Calu3 (cell line): Measurements from ENCODE around the gene CSNK1G3. TPM values are rescaled to one million over a fixed set of nuclear protein-coding genes. Genes with fewer than 3 reads are reported as not detected.

Experiments used
- BruUV-seq: library from RNA; stranded (reverse); fragments of 400-500 nt; replicated peaks from 2 replicates; lab custom pipeline; 2021; lab: Mats Ljungman, UMichigan
- CTCF ChIA-PET: fragments of 300-600 bp; sonication (Branson Sonifier 250); formaldehyde crosslinking; loops from one replicate; lab custom pipeline; 2022; ENCODE audit warnings: antibody characterized with exemption; lab: Charles Lee
- DNase-seq: peaks from one replicate; pipeline ENCODE4 v3.0.0; 2022
- H3K27ac Mint-ChIP-seq: one replicate; pipeline ENCODE4 v1.8.0; 2022; ENCODE audit warnings: mixed read lengths; ENCODE audit not compliant: unreplicated experiment
- H3K27me3 Mint-ChIP-seq: one replicate; pipeline ENCODE4 v1.8.0; 2022; ENCODE audit warnings: mixed read lengths; ENCODE audit not compliant: unreplicated experiment
- H3K36me3 Mint-ChIP-seq: one replicate; pipeline ENCODE4 v1.8.0; 2022; ENCODE audit warnings: mild to moderate bottlenecking, moderate library complexity, mixed read lengths; ENCODE audit not compliant: insufficient read depth, unreplicated experiment
- H3K4me1 Mint-ChIP-seq: one replicate; pipeline ENCODE4 v1.8.0; 2022; ENCODE audit warnings: mild to moderate bottlenecking, low read depth, mixed read lengths; ENCODE audit not compliant: unreplicated experiment
- H3K4me3 Mint-ChIP-seq: one replicate; pipeline ENCODE4 v1.8.0; 2022; ENCODE audit warnings: mild to moderate bottlenecking, low read depth, moderate library complexity, mixed read lengths; ENCODE audit not compliant: unreplicated experiment
- H3K9me3 Mint-ChIP-seq: one replicate; pipeline ENCODE4 v1.8.0; 2022; ENCODE audit warnings: low read depth, mixed read lengths; ENCODE audit not compliant: unreplicated experiment
- intact Hi-C: fragments of 100-400 bp; cut with micrococcal nuclease; formaldehyde crosslinking; loops from one replicate; pipeline ENCODE4 v1.10.0; 2022; ENCODE audit not compliant: unreplicated experiment
- total RNA-seq: library from RNA; stranded (reverse); gene quantifications from 2 replicates; pipeline ENCODE4 v1.2.3, GENCODE V29; 2022
- TF ChIP-seq, protein P1 (sequence below): fragments of 200-600 bp; IDR thresholded peaks from one replicate; pipeline ENCODE4 v1.8.0; 2022; ENCODE audit warnings: antibody characterized with exemption; ENCODE audit not compliant: unreplicated experiment

Gene CSNK1G3
- total RNA-seq, 1 experiment from 2014 or later, result 57.5 TPM

DNA sequence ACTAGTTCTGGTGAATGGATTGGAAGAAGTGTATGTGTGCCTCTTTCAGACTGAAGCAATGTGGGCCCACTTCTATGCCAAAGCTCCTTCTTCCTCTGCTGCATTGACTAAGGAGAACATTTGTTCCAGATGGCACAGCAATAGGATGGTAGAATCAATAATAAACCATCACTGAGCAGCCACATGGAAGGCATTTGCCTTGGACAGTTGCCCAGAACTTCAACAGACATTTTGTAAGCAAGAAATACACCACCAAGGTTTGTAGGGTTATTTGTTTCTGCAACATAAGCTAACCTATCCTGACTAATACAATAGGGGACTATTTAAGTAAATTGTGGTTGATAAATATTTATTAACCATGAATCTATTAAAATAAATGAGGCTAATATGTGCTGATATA is 37.7 kb upstream of the CSNK1G3 start:
- intact Hi-C loops, result no loop called here
- CTCF ChIA-PET, result no interaction called here
- no peaks in the 10 kb centered on the region for H3K36me3 Mint-ChIP-seq
- no TSS peak for BruUV-seq
- no peak overlapping the region for H3K4me3 Mint-ChIP-seq
- TF ChIP-seq, protein P1, sequence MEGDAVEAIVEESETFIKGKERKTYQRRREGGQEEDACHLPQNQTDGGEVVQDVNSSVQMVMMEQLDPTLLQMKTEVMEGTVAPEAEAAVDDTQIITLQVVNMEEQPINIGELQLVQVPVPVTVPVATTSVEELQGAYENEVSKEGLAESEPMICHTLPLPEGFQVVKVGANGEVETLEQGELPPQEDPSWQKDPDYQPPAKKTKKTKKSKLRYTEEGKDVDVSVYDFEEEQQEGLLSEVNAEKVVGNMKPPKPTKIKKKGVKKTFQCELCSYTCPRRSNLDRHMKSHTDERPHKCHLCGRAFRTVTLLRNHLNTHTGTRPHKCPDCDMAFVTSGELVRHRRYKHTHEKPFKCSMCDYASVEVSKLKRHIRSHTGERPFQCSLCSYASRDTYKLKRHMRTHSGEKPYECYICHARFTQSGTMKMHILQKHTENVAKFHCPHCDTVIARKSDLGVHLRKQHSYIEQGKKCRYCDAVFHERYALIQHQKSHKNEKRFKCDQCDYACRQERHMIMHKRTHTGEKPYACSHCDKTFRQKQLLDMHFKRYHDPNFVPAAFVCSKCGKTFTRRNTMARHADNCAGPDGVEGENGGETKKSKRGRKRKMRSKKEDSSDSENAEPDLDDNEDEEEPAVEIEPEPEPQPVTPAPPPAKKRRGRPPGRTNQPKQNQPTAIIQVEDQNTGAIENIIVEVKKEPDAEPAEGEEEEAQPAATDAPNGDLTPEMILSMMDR, result no peak
- no peaks in the 10 kb centered on the region for H3K4me1 Mint-ChIP-seq
- DNase-seq, result no peak
- H3K27me3 Mint-ChIP-seq, result no peaks in the 10 kb centered on the region
- H3K9me3 Mint-ChIP-seq, result no peaks in the 10 kb centered on the region
- no peak overlapping the region for H3K27ac Mint-ChIP-seq

DNA sequence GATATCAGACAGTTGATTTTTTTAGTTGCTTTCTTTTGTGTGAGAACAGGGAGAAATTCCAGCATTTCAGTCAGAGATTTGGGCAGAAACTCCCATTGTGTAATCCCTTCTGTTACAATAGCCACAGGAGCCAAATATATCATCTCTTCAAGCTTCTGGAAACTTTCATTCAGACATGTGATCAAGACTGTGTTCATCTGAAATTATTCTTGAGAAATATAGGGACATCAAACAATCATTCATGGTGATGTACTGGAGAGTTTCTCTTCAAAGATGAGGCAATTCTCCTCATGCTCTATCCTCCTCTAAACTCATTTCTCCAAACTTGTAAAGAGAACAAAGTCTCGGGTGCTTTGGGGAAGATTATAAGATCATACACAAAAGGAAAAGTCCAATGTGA is 35.2 kb upstream of the CSNK1G3 start:
- H3K27me3 Mint-ChIP-seq, result no peaks in the 10 kb centered on the region
- CTCF ChIA-PET, result no interaction called here
- BruUV-seq, result no TSS peak
- intact Hi-C loops, result no loop called here
- no peaks in the 10 kb centered on the region for H3K9me3 Mint-ChIP-seq
- TF ChIP-seq, protein P1, result no peak
- DNase-seq, result no peak
- no peak overlapping the region for H3K4me3 Mint-ChIP-seq
- H3K36me3 Mint-ChIP-seq, result no peaks in the 10 kb centered on the region
- H3K4me1 Mint-ChIP-seq, result no peaks in the 10 kb centered on the region
- H3K27ac Mint-ChIP-seq, result no peak overlapping the region

DNA sequence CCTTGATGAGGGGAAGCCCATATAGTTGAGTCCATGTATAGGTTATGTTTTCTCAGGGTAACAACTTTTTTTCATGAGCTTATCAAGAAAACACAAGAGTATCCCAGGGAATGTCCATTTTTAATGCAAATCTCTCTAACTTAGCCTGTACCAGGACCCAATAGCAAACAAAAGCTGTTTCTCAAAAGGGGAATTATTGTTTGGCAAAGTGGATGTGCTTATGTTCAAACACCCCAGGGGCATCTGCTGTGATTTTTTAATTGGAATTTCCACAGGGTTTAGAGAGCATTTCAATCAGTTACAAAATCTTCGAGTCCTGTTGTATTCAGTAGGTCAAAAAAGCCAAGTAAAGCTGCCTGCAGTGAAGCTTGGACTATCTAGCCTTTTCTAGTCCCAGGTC is 33.4 kb upstream of the CSNK1G3 start:
- intact Hi-C loops, result no loop called here
- H3K9me3 Mint-ChIP-seq, result no peaks in the 10 kb centered on the region

DNA sequence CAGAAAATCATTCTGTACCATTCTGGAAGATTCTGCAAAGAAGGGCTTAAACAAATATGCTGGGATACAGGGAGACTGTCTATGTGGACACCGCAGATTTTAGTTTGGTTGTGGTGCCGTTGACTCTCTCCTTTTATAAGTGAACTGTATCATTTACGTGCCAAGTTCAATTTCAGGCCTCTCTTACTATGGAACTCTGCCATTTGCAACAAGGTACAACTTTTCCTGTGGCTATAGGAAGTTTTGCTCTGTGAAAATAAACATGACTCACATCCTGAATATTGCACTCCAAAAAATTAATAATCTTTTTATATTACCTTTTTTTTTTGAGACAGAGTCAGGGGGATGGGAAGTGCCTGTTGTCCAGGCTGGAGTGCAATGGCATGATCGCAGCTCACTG is 29.7 kb upstream of the CSNK1G3 start:
- H3K27me3 Mint-ChIP-seq, result no peaks in the 10 kb centered on the region
- intact Hi-C loops, result no loop called here
- TF ChIP-seq, protein P1, result no peak
- DNase-seq, result no peak
- H3K36me3 Mint-ChIP-seq, result no peaks in the 10 kb centered on the region
- H3K4me1 Mint-ChIP-seq, result no peaks in the 10 kb centered on the region
- H3K9me3 Mint-ChIP-seq, result no peaks in the 10 kb centered on the region
- BruUV-seq, result no TSS peak
- no peak overlapping the region for H3K4me3 Mint-ChIP-seq
- H3K27ac Mint-ChIP-seq, result peak overlapping the region; percentile 45
- CTCF ChIA-PET, result interaction anchor here (1.3 kb wide), 1 partner anchor 59 kb away, joined by 3 read pairs; no protein-coding TSS in a partner anchor

More for the DNA sequence above, 33.4 kb upstream of the CSNK1G3 start:
- no peaks in the 10 kb centered on the region for H3K27me3 Mint-ChIP-seq
- CTCF ChIA-PET, result no interaction called here
- no peaks in the 10 kb centered on the region for H3K4me1 Mint-ChIP-seq
- BruUV-seq, result no TSS peak
- TF ChIP-seq, protein P1, result no peak
- no peaks in the 10 kb centered on the region for H3K36me3 Mint-ChIP-seq
- H3K4me3 Mint-ChIP-seq, result no peak overlapping the region
- DNase-seq, result no peak
- no peak overlapping the region for H3K27ac Mint-ChIP-seq
